Heart left ventricle (tissue), 13 donors: ENCODE measurements around the gene OR2T2.

Experiments used
- POLR2A ChIP-seq, 2 donors: fragments of 450-650 bp; IDR thresholded peaks; one replicate each; pipeline ENCODE4 v1.6.1; 2017; ENCODE audit warnings: antibody characterized with exemption in 2 of 2, mild to moderate bottlenecking in 2 of 2, moderate library complexity in 2 of 2
- TF ChIP-seq, protein P1 (sequence below), 12 donors: fragments of 200-600 bp; sonication (generic) in 4 of 12; IDR thresholded peaks; one replicate each; pipeline versions ENCODE4 v1.5.0 to v1.8.0; 2018 to 2022; ENCODE audit warnings: antibody characterized with exemption in 12 of 12, mild to moderate bottlenecking in 5 of 12
- donor health status: ischemic (EF 13 %, LVEDD 7.1; RV severe dilation, severe dysfunction).
- donor health status: DM: no; HTN: yes; CAD: no.
- donor health status: DM: no; HTN: no; CAD: no.
- donor health status: ischemic (EF 25% LVEDD 6.9; RV normal size, moderate dysfunction).
- donor health status: ischemic (EF 25% LVEDD 5.7; RV mildly dilated, moderate dysfunction).
- donor health status: ischemic (EF 35%, LVEDD 5.7; RV mildly dilated, moderate dysfunction).
- donor health status: nonischemic (EF 11% LVEDD 7.7; RV severe dilation, severe dysfunction).
- donor health status: DM: yes; HTN: yes; CAD: no.
- donor health status: PGD.
- donor health status: ischemic (EF 29% LVEDD 5.4; RV normal size, mild dysfunction).
- donor health status: nonischemic (EF 23%, LVEDD 6.1; RV moderate dilation, normal function).

DNA sequence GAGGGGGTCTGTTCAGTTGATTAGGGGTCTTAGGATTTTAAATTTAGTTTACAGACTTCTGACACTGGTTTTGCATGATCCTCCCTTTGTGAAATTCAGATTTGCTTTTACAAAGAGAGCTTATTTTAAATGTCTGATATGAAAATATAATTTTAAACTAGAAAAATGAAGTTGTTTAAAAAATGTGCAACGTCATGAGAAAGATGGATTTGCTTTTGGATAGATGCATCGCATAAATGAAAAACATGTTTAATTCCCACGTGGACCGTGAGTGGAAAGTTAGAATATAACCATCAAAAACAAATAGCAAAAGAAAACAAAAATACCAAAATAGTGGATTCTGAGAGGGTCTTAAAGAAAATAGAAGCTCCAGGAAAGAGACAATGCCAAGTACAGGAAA is 25.7 kb downstream of the OR2T2 start:
- TF ChIP-seq, protein P1, sequence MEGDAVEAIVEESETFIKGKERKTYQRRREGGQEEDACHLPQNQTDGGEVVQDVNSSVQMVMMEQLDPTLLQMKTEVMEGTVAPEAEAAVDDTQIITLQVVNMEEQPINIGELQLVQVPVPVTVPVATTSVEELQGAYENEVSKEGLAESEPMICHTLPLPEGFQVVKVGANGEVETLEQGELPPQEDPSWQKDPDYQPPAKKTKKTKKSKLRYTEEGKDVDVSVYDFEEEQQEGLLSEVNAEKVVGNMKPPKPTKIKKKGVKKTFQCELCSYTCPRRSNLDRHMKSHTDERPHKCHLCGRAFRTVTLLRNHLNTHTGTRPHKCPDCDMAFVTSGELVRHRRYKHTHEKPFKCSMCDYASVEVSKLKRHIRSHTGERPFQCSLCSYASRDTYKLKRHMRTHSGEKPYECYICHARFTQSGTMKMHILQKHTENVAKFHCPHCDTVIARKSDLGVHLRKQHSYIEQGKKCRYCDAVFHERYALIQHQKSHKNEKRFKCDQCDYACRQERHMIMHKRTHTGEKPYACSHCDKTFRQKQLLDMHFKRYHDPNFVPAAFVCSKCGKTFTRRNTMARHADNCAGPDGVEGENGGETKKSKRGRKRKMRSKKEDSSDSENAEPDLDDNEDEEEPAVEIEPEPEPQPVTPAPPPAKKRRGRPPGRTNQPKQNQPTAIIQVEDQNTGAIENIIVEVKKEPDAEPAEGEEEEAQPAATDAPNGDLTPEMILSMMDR (IDR thresholded peaks at IDR 0.05), result no peak
- TF ChIP-seq POLR2A (IDR thresholded peaks at IDR 0.05), result no peak
